ENCODE data around the gene LTB4R2.
"Not testable (repeated sequence)": the region's sequence is repeated elsewhere in the genome, so short reads cannot be mapped to it uniquely, and the experiment has no call there.

LTB4R2 gene

DNA sequence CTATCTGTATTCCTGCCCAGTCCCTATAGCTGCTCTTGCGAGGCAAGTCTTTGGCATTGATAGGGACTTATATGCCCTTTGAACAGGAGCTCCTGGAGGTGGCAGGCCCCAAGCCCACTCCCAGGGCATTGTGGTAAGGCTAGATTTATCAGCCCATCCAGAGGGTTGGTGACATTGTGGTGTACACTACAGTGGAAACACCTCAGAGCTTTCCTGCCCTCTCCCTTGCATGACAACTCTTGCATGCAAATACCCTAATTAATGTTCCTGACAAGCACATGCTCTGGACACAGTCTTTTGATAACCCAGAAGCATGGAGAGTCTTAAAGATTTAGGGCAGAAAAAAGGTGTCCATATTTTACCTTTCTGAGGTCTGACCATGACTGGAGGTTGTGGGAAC, 30.7 kb downstream of the LTB4R2 start:
- DNase-seq: no peak

DNA sequence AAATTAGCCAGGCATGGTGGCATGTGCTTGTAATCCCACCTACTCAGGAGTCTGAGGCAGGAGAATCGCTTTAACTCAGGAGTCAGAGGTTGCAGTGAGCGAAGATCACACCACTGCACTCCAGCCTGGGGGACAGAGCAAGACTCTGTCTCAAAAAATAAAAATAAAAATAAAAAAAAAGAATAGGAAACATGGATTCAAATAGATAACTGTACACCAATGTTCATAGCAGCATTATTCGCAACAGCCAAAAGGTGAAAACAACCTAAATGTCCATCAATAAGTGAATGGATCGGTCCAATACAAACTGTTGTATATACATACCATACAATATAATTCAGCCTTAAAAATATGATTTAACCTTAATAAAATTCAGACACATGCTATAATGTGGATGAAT, 32.9 kb downstream of the LTB4R2 start:
- no peak for DNase-seq

DNA sequence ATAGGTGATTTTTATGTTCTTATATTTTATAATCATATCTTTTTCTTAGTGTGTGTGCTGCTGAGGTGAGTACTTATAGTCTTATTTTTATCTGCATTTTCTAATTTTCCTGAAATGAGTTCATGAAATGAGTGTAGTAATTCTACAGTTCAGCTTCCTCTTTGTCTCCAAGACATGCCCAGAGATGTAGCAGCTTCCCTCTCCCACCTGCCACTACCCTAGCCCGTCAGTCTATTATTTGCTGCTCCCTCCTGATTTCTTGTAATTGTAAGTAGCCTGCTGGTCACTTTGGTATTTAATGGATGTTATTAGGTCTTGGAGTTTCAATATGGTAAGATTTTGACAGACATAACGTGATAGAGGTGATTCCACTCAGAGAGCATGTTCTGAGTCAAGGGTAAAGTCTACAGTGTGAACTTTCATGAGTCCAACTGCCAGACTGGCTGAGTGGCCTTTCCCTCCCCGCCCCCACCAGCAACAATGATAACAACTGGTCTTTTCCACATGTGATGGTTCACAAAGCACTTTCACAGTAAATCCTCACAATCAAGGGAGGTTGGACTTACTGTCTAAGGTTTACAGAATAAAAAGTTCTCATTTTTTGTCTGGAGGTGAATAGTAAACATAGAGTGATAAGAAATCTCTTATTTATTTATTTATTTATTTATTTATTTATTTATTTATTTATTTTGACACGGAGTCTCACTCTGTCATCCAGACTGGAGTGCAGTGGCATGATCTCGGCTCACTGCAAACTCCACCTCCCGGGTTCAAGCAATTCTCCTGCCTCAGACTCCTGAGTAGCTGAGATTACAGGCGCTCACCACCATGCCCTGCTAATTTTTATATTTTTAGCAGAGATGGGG, 34.1 kb downstream of the LTB4R2 start:
- DNase-seq: no peak

DNA sequence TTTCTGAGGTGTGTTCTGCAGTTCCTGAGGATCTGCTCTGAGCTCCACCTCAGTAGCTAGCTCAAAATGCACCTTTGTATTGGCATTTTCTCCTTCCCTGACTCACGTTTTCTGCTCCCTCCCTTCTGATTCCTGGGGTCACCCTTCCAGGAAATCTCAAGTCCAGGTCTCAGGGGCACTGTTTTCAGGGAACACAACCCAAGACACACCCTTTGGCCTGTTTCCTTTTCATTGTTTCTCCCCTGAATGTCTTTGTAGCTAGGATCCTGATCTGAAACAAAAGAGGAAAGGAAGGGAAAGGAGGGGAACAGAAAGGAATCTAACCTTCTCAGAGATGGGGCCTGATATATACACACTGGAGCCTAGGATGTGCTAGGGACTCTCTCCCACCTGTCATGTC, 37.2 kb downstream of the LTB4R2 start:
- DNase-seq: no peak

DNA sequence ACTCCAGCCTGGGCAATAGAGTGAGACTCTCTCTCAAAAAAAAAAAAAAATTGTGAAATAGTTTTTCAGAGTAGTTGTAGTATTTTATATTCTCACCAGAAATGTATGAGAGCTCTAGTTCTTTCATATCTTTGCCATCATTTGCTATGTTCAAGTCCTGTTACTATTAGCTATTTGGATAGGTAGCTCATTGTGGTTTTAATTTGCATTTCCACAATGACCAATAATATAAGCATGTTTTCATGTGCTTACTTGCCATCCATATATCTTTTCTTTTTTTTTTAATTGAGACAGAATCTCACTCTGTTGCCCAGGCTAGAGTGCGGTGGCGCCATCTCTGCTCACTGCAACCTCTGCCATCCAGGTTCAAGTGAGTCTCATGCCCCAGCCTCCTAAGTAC, 38.2 kb downstream of the LTB4R2 start:
- no peak for DNase-seq

DNA sequence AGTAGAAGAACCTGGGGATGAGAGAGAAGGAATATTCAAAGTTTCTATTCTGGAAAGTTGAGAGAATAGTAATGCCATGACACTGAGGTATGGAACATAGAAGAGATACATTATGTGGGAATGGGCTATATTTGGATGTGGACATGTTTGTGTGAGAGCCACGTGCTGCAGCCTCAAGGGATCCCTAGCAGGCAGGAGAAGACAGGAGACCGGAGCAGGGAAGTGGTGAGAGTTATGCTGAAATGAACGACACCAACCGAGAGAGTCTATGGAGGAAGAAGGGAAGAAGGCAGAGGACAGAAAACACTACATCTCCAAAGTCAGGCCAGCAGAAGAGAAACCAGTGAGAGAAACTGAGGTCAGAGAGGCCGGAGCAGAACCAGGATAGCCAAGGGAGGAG, 39.8 kb downstream of the LTB4R2 start:
- DNase-seq: no peak

DNA sequence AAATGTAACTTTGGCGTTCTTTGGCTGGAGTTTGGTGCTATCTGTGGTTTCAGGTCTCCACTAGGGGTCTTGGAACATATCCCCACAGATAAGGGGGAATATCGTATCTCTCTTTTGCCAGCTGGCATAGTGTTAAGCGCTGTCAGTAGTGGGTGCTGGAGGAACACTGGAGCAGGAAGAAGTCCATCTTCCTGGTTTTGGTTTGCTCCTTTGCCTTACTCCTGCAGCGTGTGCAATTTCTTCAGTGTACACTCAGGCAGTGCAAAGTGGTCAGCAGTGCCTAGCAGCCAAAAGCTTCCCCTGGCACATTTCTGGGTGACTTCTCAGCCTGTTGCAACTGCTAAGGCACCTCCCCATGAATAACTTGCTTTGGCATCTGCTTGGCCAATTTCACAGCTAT, 41.6 kb downstream of the LTB4R2 start:
- DNase-seq: no peak

DNA sequence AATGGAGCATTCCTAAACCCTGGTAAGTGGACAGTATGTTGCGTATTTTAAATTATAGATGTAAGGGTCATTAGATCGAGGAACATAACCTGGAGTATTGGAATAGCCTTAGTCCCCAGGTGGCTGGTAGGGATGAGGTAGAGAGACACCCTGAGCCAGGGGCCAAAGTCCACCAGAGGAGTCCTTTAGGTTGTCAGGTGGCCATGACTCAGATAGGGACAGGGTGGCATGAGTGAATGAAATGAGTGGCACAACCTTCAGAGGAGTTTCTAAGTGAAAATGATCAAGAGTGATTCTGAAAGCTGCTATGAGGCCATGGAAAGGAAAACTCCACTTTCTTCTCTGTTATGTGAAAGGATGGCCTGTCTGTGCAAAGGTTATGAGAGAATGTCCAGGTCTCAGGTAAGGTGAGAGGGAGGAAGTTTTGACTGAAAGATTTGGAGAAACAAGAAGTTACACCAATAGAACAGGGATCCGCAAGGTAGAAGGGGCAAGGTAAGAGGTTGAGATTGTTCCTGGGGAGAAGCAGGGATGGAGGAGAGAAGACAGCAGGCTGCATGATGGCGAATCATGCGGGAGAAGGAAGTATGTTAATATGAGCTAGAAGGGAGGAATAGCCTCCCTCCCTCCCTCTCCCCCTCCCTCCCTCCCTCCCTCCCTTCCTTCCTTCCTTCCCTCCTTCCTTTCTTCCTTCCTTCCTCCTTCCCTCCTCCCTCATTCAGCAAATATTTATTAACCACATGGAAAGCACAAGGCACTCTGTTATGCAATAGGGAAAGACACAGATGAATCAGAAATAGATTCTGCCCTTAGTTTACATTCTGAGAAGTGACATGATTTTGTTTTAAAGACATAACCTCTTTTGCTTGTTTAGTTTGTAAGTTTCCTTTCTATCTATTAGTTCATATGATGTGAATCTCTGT, 43.9 kb downstream of the LTB4R2 start:
- DNase-seq: no peak

DNA sequence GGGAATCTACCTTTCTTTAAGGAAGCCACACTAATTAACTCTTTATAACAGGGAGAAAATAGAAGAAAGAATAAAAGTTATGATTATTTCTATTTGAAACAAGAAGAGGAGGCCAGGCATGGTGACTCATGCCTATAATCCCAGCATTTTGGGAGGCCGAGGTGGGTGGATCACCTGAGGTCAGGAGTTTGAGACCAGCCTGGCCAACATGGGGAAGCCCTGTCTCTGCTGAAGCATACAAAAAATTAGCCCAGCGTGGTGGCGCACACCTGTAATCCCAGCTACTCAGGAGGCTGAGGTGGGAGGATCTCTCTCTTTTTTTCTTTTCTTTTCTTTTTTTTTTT, 44.5 kb downstream of the LTB4R2 start:
- not testable (repeated sequence) for DNase-seq

DNA sequence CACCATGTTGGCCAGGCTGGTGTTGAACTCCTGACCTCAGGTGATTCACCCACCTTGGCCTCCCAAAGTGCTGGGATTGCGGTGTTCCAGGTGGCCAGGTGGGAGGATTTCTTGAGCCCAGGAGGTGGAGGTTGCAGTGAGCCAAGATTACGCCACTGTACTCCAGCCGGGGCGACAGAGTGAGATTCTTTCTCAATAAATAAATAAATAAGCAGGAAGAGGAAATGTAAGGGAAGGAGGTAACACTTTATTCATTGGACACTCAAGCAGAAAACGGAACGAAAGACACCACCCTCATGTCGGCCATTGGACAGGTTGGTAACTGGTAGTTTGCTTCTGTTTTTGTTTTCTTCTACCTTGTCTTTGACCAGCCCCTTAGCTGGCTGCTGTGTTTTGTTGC, 45.1 kb downstream of the LTB4R2 start:
- DNase-seq: no peak

DNA sequence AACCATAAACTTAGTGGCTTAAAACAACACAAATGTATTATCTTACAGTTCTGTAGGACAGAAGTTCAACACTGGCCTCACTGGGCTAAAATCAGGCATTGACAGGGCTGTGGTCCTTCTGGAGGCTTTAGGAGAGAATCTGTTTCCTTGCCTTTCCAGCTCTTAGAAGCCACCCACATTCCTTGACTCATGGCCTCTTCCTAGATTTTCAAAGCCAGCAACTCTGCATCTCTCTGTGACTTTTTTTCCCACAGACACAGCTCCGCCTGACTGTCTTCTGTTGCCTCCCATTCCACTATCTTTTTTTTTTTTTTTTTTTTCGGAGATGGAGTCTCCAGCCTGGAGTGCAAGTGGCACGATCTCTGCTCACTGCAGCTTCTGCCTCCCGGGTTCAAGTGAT, 46.3 kb downstream of the LTB4R2 start:
- DNase-seq: no peak

DNA sequence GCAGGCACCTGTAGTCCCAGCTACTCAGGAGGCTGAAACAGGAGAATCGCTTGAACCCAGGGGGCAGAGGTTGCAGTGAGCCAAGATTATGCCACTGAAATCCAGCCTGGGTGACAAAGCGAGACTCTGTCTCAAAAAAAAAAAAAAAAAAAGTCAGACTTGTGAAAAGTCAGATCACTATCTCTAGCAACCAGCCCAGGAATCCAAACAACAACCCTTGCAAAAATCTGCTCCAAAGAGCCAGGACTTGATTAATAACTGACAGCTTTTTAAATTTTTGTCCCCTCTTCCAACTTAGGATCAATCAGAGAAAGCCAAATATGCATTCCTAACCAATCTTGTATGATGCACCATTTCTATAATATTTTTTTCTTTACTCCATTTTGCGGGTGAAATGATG, 50.3 kb downstream of the LTB4R2 start:
- DNase-seq: no peak

DNA sequence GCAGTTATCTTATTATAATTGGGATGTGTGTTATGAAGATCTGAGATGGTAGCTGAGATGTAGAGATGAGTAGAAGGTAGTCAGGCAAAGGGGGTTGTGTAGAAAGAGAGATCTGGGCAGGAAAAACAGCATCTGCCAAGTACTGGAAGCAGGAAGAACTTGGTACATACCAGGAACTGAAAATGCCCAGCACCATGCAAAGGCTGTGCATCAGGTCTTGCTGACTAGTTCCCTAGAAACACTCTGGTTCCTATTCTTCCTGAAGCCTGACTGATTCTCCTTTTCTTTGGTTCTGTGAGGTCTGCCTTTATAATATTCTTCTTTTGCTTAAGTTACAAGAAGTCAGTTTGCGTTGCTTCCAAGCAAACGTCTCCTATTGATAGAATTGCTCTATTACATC, 51.4 kb downstream of the LTB4R2 start:
- DNase-seq: no peak
